Measurements from ENCODE around the gene MAFB.

MAFB gene

DNA sequence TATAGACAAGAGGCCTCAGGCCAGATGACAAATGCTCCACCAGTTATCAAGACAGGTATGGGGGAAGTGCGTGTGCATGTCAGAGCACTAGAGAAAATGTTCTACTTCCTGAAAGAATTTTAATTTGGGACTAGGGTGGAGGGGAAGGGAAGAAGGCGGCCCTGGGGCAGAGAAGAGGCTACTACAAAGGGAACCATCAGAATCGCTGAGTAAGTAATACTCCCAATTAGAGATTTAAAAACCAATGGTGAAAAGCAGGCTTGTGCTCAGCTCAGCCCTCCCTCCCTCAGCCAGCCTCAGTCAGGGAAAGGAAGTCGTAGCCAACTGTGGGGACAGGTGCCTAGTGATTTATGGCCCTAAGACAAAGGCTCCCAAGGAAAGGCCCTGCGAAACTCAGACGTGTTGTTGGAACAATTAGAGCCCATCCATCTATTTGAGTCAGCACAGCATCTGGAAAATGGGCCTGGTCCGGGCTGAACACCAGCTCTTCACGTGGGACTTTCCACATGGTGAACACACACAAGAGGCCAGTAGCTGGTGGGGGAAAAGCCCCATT is 15.0 kb upstream of the MAFB start:
- DNase-seq (ENCODE audit: insufficient read length, low spot score) (no peak), FAIRE-seq (no peak)

DNA sequence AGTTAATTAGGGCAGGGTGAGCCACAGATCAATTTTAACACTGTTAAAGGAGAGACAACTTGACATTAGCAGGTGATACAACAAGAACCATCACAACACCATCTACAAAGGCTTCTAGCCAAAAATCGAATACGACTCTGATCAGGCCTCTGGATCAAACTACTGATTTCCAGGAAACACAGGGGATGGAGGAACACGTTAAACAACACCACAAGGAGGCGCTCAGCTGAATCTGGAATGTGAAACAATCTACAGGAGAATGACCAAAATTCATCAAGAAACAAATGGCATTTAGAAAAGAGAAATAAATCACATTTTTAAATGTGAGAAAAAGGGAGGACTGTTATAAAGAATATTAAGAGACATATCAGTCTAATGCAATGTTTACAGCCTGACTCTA is 13.5 kb upstream of the MAFB start:
- DNase-seq (ENCODE audit: insufficient read length, low spot score), result no peak
- no peak for FAIRE-seq

DNA sequence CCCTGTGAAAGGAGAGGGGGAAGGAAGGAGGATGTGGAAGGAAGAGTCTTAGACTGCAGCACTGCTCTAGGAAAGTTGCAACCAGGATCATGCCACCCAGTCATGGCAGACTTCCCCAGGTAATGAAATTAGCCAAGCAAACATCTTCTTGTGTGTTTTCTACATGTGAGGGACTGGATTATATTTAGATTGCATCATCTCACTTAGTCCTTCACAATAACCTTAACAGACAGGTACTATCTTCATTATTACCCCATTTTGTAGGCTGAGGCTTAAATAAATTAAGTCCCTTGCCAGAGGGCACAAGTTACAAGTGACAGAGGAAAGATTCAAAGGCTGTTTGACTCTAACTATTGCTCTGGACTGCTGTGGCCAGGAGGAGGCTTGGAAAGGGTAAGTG is 9.7 kb upstream of the MAFB start:
- DNase-seq (ENCODE audit: insufficient read length, low spot score) (no peak), FAIRE-seq (no peak)

DNA sequence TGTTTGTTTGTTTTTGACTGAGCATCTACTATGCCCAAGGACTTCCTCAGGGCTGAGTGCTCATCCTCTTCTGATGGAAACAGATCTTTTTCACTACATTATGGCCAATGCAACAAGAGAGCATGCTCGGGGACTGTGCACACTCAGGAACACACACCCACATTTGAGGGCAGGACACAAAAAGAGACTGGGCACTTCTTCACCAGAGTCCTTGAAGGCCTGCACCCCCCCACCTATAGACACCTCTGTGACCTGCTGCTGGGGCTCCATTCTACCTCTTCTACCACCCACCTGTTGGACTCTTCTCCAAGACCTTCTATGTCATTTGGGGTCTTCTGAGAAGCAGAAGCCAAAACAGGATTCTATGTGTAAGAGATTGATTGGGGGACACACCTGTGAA is 9.2 kb upstream of the MAFB start:
- no peak for DNase-seq (ENCODE audit: insufficient read length, low spot score)
- no peak for FAIRE-seq

DNA sequence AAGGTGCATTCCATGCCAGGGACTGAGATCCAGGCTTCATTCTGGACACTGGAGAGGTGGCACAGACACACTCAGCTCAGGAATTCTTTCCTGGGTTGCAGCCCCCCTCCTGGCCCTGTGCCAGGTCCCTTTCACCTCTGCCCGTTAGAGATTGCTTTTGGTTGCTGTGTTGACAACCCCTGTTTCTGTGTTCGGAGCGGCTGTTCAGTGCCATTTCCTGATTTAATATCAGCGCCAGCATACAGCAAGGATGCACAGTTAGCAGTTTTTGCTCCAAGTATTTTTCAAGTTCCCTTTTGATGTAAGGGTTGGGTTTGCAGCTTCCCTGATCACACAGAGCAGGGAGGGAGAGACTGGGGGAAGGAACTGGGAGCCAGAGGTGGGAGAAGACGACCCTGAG is 8.5 kb upstream of the MAFB start:
- FAIRE-seq (no peak), DNase-seq (ENCODE audit: insufficient read length, low spot score) (no peak)

DNA sequence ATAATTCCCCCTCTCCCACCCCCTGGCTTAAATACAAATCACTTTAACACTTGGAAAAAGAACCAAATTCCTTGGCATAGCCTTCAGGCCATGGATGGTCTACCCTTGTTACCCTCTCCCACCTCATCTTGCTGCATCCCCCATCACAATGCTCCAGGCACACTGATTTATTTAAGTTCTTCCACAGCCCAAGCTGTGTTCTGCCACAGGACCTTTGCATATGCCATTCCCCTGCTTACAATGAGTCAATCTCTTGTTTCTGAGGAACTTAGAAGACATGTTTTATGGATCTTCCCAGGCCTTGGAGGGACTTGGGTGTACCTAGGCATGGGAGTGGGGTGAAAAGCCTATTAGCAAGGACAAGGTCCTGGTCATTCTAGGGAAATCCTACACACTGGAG is 6.2 kb upstream of the MAFB start:
- DNase-seq (ENCODE audit: insufficient read length, low spot score), result no peak
- no peak for FAIRE-seq

DNA sequence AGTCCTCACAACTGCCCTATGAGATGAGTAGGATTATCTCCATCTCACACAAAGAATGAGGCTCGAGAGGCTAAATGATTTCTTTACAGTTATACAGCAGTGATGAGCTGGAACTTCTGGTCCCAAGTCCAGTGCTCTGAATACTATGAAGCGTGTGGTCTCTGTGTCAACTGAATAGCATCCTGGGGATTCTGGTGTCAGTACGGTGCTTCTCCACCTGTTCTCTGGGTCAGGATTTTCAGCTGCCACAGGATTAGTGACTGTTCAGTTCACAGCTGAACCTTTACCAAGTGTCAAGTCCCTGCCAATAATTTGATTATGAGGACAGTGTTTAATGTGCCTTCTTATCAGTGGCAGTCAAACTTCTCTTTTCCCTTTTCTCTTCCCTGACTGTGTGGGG is 5.2 kb upstream of the MAFB start:
- FAIRE-seq (no peak), DNase-seq (ENCODE audit: insufficient read length, low spot score) (no peak)

DNA sequence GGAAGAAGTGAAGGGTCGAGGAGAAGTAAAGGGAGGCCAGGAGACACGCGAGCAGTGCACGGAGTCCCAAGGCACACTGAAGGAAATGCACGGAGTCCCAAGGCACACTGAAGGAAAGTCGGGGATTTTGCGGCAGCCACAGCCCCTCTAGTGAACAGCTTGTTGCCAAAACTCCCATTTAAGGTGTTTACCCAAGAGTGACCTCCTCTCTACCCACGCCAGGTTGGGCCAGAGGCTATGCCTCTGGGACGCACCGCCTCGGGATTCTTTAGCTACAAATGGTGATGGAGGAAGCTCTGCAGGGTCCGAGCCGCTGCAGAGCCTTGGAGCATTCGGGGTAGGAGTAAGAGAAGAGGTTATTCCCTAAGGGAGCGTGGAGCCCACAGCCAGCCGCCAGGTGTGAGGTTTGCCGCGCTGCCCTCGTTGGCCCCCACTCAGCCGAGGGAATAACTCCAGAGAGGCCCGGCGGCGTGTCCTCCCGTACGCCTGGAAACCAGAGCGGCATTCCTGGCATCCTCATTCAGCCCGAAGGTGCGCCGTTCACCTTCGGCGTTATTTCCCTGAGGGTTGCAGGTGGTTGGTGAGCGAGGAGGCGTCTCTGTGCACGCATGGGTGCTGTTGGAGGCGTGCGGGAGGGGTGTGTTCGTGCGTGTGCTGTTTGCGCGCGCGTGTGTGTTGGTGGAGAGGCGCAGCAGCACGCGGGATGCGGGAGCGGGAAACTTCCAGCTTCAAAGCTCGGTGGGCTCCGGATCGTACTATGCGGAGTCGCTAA is 3.4 kb upstream of the MAFB start:
- no peak for FAIRE-seq
- DNase-seq (ENCODE audit: insufficient read length, low spot score), result no peak

DNA sequence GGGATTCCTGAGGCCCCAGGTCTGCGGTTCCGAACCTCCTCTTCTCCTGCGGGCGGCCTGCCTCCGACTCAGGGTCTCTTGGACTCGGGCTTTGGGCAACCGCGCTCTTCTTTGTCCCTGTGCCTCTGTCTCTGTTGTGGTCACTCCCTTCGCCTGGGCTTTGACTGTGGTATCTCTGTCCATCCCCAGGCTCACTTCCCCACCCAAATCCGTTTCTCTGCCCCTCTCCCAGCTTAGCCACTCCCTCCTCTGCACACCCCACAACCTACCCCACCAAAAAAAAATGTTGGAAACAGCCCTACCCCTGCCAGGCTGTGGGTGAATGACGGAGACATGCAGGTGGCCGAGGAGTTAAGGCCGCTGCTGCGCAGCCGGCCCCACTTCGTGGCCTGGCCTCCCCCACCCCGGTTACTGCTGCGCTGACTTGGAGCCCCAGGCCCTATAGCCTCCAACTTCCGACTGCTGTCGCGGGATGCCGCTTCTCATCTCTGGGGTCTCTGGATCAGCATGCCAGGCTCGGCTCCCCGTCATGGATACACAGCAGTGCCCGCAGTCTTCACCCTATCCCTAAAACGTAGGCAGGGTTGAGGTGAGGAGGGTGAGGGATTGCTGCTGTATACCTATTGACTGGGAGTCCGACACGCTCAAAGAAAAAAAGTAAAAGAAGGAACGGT is 2.7 kb upstream of the MAFB start:
- FAIRE-seq, result no peak
- DNase-seq (ENCODE audit: insufficient read length, low spot score), result no peak

DNA sequence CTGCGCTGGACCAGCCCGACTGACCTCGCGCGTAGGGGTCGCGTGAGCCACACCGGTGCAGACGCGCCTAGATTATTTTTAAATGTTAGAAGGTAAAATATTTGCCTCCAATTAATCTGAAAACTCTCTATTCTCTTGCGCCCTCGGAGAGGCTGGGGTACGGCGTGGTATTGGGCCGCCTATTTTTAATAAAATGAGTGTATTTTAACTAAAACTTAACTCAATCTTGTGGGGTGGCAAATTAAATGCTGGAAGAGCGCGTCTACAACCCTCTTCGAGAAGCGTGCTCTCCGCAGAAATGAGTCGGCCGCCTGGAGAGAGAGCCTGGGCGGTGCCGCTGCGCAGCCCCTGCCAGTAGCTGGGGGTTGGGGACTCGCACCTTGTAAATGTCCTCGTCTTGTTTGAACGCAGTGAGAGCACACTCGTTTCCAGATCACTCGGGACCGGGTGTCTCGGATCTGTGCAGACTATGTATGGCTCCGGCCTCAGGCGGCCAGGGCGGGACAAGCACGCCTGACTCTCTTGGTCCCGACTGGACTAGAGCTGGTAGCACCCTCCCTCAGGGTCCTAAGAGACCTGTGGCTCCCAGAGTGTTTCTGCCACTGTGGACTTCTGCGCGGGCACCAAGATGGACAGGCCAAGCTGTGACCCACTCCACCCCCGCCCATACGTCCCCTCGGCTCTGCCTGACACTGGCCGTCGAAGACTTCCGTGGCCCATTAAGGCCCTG is 2.0 kb upstream of the MAFB start:
- DNase-seq (ENCODE audit: insufficient read length, low spot score), result no peak
- FAIRE-seq, result no peak

DNA sequence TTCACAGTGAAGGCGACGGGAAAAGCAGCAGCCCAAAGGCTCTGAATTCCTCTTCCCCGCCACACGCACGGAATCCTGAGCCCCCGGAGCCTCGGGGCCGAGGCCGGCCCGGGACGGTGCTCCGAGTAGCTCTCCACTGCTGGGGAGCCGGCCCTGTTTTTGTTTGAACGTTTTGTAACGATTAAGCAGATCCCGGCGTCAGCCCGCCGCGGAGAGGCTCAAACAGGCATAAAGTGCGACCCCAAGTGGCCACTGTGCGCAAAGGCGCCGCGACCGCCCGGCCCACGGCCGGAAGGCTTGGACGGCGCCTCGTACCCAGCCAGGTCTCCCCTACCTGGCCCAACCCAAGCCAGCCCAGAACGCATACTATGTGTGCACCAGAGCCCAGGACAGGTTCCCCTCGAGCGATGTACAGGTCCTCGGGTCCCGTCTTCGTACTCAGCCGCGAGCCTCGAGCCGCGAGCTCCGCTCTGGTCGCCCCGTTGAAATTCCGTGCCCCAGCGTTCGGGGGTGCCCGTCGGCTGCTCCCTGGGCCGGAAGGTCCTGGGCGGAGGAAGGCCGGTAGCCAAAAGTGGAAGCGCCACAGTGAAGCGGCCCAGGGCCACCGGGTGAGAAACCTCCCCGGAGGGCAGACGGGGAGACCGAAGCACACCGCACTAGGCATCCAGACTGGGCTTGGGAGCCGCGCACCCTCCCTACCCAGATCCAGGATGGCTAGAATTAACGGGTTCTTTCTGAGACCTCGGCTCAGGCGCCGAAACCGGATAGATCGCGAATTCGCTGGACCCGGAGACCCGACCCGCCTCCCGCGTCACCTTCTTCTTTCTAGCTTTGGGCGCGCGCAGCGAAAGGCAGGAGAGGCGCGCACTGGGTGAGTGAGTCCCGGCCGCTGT is 1.2 kb upstream of the MAFB start:
- no peak for FAIRE-seq
- peak; percentile 88 for DNase-seq (ENCODE audit: insufficient read length, low spot score)

DNA sequence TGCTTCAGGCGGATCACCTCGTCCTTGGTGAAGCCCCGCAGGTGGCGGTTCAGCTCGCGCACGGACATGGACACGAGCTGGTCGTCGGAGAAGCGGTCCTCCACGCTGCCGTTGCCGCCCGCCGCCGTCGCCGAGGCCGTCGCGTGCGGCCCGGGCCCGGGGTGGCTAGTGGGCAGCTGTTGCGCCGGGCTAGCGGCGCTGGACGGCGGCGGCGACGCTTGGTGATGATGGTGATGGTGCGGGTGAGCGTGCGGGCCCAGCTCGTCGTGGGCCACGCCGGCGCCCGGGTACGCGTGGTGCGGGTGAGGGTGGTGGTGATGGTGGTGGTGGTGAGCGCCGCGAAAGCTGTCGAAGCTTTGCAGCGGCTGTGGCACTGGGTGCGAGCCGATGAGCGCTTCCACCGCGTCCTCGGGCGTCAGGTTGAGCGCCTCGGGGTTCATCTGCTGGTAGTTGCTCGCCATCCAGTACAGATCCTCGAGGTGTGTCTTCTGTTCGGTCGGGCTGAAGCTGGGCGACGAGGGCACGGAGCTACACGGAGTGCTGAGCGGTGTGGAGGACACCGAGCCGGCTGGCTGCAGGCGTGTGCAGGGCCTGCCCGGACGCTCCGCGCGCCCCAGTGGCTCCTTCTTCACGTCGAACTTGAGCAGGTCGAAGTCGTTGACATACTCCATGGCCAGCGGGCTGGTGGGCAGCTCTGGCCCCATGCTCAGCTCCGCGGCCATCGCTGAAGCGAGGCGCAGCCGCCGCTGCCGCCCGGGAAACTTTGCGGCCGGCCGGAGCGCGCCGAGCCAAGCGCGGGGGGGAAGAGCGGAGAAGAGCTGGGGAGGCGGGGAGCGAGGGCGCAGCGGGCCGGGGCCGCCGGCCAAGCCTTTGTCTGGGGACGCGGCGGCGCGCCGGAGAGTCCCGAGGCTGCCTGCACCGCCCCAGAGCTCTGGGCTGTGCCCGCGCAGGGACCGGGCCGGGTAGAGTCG is 622 bp downstream of the MAFB start:
- FAIRE-seq (no peak), DNase-seq (ENCODE audit: insufficient read length, low spot score) (no peak)

DNA sequence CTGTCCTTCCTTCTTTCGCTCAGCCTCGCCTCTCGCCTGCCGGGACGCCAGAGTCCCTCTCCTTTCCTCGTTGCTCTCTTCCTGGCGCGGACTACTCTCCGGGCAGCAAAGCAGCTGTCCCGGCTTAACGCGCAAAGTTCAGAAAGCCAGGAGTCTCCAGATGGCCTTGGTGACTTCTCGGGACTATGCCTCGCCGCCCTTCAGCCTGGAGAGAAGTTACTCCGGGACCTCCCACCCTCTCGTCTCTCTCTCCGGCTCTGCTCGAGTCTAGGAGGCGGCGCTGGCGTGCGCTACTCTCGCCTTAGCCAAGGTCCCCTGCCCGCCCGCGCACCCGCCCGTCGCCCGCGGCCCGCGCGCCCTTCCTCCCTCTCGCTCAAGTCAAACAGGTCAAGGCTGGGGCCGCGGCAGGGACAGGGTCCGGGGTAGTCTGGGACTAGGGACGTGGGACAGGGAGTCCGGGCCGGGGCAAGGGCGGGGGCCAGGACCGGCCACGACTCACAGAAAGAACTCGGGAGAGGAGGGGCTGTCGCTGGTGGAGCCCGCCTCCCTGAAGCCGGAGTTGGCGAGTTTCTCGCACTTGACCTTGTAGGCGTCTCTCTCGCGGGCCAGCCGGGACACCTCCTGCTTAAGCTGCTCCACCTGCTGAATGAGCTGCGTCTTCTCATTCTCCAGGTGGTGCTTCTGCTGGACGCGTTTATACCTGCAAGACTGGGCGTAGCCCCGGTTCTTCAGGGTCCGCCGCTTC is 1.5 kb downstream of the MAFB start:
- no peak for FAIRE-seq
- DNase-seq (ENCODE audit: insufficient read length, low spot score), result no peak

DNA sequence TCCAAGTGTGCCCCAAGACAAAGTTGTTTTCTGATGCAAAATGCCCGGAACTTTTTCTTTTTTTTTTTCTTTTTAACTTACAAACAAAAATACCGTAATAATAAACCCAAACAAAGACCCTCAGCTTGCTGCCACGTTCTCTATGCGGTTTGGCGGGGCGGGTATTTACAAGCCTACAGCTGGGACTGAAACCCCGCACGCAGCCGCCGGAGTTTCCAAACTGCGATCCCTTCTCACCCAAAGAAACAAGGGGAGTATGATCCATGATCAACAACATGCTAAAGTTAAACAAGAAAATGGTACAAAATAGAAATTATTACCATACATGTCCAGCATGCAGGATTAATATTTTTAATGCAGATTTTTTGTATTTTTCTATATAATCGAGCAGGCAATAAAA is 2.1 kb downstream of the MAFB start:
- no peak for DNase-seq (ENCODE audit: insufficient read length, low spot score)
- FAIRE-seq, result no peak

DNA sequence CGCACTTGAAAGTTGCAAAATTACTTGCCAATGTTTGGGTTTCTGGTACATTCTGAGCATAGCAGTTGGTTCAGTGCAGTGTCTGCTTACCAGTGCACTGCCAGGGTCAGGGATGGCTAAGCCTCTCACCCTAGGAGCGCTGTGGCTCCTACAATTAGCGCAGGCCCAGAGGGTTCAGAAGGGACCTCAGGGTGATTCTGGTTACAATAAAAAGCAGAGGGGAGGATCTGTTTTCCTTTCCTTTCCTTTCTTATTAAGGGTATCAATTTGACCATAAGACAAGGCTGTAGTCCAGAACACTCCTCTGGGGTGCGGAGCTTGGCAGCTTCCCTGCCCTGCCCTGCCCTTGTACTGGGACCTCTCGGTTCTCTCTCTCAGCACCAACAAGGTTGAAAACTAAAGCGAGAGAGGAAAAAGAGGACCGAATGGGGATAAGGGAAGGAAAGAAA is 2.6 kb downstream of the MAFB start:
- FAIRE-seq (no peak), DNase-seq (ENCODE audit: insufficient read length, low spot score) (no peak)

DNA sequence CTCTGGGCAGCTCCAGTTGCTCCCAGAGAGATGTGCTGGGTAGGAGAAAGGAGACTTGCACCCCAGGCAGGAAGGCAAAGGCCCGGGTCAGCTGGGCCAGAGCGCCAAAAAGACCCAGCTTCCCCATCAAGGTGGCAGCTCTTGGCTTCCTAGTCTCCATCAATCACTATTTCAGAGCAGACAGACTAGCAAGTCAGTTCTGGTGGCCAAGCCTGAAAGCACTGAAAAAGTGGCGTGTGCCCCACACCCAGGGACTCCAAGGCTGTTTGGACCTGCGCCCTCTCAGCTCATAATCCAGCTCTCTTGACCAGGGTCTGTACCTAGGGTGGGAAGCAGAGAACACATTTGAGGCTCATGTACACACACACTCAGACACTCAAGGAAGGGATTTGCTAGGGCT is 3.7 kb downstream of the MAFB start:
- DNase-seq (ENCODE audit: insufficient read length, low spot score), result no peak
- no peak for FAIRE-seq

DNA sequence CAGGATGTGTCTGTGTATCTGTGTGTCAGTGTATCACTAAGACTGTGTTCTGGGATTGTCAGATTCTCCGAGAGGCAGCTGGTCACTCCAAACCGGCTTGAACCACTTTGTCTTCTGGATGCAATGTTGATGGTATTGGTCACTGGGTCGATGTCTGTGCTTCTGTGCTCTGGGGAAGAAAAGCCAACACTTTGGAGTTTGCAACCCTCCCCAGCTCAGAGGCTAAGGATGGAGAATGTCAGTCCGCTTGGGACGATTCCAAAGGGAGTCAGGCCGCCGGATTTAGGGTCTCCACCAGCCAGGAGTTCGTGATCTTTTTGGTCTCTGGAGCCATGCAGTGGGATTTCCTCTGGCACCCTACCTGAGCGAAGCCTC is 5.2 kb downstream of the MAFB start:
- no peak for DNase-seq (ENCODE audit: insufficient read length, low spot score)
- FAIRE-seq, result no peak

DNA sequence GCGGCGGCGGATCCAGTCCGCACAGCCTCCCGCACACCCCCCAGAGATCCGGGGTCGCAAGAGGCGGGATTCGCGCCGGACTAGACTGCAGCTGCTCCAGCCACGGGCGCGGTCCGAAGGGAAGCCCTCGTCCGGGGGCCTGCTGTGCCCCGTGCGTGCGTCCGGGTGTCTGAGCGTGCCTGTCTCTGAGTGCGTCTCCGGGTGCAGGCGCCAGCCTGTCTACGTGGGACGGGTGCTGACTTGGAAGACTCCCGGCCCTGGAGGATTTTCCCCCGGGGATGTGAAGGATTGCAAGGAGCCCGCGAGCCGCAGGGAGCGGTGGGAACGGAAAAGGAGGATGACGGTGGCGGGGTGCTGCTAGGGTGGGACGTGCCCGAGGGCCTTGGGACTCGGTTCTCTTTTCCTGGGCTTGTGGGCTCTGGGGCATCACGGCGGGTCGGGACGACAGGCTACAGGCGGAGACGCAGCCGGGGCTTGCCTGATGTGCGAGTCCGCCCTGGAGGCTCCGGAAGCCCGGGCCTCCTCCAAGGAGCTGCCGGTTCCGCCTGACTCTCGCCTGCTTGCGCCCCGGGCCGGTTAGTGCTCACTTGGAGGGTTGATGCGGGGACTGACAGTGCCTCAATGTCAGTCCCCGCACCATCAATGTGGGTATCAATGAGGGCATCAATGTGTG is 5.7 kb downstream of the MAFB start:
- FAIRE-seq (no peak), DNase-seq (ENCODE audit: insufficient read length, low spot score) (no peak)

Measured in GM19239 (cell line).